Uterus (tissue), 4 donors: ENCODE data around the gene DHDH. TPM values are rescaled to one million over a fixed set of nuclear protein-coding genes. Genes with fewer than 3 reads are reported as not detected.

Experiments
- DNase-seq, 2 donors: peaks; one replicate each; pipeline ENCODE4 v3.0.0-alpha.2; 2019 to 2020
- H3K27ac ChIP-seq, 2 donors: fragments of 200-600 bp; sonication (generic); 1 replicate in 1 of 2; 2 replicates in 1 of 2; pipeline ENCODE4 v1.5.1; 2016 to 2018
- H3K27me3 ChIP-seq, 2 donors: fragments of 200-600 bp; sonication (generic); one replicate each; pipeline ENCODE4 v1.5.1; 2018 to 2019; ENCODE audit warnings: control low read depth in 1 of 2
- H3K36me3 ChIP-seq, 2 donors: fragments of 200-600 bp; sonication (generic); one replicate each; pipeline ENCODE4 v1.5.1; 2019; ENCODE audit warnings: control low read depth in 1 of 2
- H3K4me1 ChIP-seq, 2 donors: fragments of 200-600 bp; sonication (generic); one replicate each; pipeline ENCODE4 v1.5.1; 2018 to 2019; ENCODE audit warnings: control low read depth in 1 of 2
- H3K4me3 ChIP-seq, 2 donors: fragments of 200-600 bp; sonication (generic); 1 replicate in 1 of 2; 2 replicates in 1 of 2; pipeline ENCODE4 v1.5.1; 2018 to 2019; ENCODE audit warnings: mild to moderate bottlenecking in 1 of 2
- H3K9me3 ChIP-seq, 2 donors: fragments of 200-600 bp; sonication (generic); one replicate each; pipeline ENCODE4 v1.5.1; 2019; ENCODE audit warnings: control low read depth in 1 of 2
- POLR2A ChIP-seq, 2 donors: fragments of 450-650 bp; IDR thresholded peaks; one replicate each; pipeline ENCODE4 v1.6.1; 2016; ENCODE audit warnings: antibody characterized with exemption in 2 of 2, mild to moderate bottlenecking in 1 of 2, moderate library complexity in 1 of 2
- intact Hi-C: fragments of 100-400 bp; cut with DNase I; formaldehyde crosslinking; loops from one replicate; pipeline ENCODE4 v1.15.1; 2023; ENCODE audit warnings: low total_unique reads
- total RNA-seq, 4 donors: library from RNA; depleted of rRNA in 3 of 4; stranded (reverse); fragments of >200 nt in 3 of 4; gene quantifications; one replicate each; pipeline versions ENCODE4 v1.1.0 to v1.2.4, GENCODE V29; 2014 to 2023
- TF ChIP-seq, protein P1 (sequence below), 4 experiments: fragments of 200-600 bp in 2 of 4; fragments of 450-650 bp in 2 of 4; sonication (generic) in 2 of 4; IDR thresholded peaks; one replicate each; pipeline ENCODE4 v1.5.1; 2016 to 2019; ENCODE audit warnings: antibody characterized with exemption in 4 of 4, mild to moderate bottlenecking in 2 of 4, moderate library complexity in 1 of 4
- donor health status: DM: yes; HTN: yes; CAD: no.

DHDH gene
- total RNA-seq, 4 donors from 2014 or later, result 0.41 to 0.95 TPM; not detected in 2

DNA sequence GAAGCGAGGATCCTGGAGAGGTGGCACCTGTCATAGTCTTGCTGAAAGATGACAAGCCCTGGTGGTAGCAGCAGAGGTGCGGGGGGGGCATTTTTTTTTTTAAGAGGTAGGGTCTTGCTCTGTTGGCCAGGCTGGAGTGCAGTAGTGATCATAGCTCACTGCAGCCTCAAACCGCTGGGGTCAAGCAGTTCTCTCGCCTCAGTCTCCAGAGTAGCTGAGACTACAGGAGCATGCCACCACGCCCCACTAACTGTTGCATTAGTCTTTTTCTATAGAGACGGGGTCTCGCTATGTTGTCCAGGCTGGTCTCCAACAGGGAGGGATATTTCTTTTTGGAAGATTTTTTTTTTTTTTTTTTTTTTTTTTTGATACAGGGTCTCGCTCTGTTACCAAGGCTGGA, 24.5 kb downstream of the DHDH start:
- H3K4me3 ChIP-seq, result no peak overlapping the region
- no peaks in the 10 kb centered on the region for H3K27me3 ChIP-seq
- intact Hi-C loops, result loop anchor here (10.0 kb wide), 1 partner anchor 313 kb away; the partner anchor contains the start of gene CA11
- no peaks in the 10 kb centered on the region for H3K36me3 ChIP-seq
- peaks cover 0 to 4% of the 10 kb centered on the region in 2 donors for H3K4me1 ChIP-seq
- no peak for TF ChIP-seq POLR2A (IDR thresholded peaks at IDR 0.05)
- TF ChIP-seq, protein P1, sequence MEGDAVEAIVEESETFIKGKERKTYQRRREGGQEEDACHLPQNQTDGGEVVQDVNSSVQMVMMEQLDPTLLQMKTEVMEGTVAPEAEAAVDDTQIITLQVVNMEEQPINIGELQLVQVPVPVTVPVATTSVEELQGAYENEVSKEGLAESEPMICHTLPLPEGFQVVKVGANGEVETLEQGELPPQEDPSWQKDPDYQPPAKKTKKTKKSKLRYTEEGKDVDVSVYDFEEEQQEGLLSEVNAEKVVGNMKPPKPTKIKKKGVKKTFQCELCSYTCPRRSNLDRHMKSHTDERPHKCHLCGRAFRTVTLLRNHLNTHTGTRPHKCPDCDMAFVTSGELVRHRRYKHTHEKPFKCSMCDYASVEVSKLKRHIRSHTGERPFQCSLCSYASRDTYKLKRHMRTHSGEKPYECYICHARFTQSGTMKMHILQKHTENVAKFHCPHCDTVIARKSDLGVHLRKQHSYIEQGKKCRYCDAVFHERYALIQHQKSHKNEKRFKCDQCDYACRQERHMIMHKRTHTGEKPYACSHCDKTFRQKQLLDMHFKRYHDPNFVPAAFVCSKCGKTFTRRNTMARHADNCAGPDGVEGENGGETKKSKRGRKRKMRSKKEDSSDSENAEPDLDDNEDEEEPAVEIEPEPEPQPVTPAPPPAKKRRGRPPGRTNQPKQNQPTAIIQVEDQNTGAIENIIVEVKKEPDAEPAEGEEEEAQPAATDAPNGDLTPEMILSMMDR (IDR thresholded peaks at IDR 0.05), result no peak
- no peak for DNase-seq
- H3K9me3 ChIP-seq, result no peaks in the 10 kb centered on the region
- H3K27ac ChIP-seq, result no peak overlapping the region

DNA sequence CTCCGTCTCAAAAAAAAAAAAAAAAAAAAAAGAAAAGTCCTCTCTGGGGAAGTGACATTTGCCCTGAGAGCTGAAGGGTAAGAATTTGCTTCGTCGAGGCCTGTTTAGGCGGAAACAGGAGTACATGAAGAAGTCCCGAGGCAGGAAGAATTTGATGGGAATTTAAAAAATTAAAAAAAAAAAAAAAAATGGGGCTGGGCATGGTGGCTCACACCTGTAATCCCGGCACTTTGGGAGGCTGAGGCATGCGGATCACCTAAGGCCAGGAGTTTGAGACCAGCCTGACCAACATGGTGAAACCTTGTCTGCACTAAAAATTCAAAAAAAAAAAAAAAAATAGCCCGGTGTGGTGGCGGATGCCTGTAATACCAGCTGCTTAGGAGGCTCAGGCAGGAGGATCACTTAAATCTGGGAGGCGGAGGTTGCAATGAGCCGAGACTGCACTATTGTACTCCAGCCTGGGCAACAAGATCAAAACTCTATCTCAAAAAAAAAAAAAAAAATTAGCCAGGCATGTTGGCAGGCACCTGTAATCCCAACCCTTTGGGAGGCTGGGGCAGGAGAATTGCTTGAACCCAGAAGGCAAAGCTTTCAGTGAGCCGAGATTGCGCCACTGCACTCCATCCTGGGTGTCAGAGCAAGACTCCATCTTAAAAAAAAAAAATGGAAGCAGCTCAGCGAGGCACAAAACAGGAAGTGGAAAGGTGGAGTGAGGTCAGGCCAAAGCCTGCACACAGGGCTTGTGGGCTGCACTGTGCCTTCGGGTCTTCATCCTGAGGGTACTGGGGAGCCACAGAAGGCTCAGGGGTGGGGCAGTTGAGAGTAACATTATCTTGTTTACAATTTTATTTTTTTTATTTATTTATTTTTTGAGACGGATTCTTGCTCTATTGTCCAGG, 26.1 kb downstream of the DHDH start:
- TF ChIP-seq, protein P1 (IDR thresholded peaks at IDR 0.05), result no peak
- no peak for TF ChIP-seq POLR2A (IDR thresholded peaks at IDR 0.05)
- intact Hi-C loops, result loop anchor here (10.0 kb wide), 2 partner anchors 65 to 315 kb away; partner anchors contain the start of genes CA11 and TULP2
- Histone ChIP-seq H3K36me3 (no peaks in the 10 kb centered on the region), H3K4me1 (peaks cover 0 to 16% of the 10 kb centered on the region in 2 donors), H3K4me3 (no peak overlapping the region), H3K9me3 (no peaks in the 10 kb centered on the region), H3K27ac (no peak overlapping the region), H3K27me3 (no peaks in the 10 kb centered on the region)
- DNase-seq, result no peak

DNA sequence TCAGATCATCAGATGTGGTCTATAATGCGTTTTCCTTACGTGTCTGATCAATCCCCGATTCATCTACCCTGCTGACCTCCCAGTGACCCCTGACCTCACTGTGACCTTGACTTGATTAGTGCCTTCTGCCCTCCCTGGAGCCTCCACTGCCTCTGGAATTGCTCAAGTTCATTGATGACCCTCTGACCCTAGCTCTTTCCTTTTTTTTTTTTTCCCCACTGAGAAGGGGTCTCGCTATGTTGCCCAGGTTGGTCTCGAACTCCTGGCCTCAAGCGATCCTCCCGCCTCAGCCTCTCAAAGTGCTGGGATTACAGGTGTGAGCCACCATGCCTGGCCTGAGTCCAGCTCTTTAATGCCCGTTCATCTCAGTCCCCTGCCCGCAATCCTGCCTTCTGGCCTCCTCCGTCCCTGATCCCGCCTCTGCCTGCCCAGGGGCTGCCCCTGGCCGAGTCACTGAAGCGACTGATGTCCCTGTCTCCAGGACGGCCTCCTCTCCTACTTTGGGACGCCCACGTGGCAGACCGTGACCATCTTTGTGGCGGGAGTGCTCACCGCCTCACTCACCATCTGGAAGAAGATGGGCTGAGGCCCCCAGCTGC, 27.7 kb downstream of the DHDH start:
- peak overlapping the region in 1 of 2 donors; percentile 99 for H3K27ac ChIP-seq
- intact Hi-C loops, result loop anchor here (10.0 kb wide), 1 partner anchor 66 kb away; the partner anchor contains the start of gene TULP2

DNA sequence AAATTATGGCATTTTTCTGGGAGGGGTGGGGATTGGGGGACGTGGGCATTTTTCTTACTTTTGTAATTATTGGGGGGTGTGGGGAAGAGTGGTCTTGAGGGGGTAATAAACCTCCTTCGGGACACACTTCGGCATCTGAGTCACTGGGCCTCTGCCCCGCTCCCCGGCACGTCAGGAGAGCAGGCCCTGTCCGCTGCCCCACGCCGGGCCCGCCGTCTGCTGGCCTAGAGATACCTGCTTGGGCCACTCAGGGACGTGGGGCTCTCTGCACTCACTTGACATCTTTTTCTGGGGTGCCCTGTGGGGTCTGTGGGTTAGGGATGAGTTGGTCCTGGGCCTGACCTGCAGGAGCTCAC, 28.2 kb downstream of the DHDH start:
- Histone ChIP-seq H3K4me3 (no peak overlapping the region), H3K27me3 (no peaks in the 10 kb centered on the region), H3K9me3 (no peaks in the 10 kb centered on the region), H3K27ac (peak overlapping the region; percentile 97 to 99), H3K4me1 (peaks cover 0 to 16% of the 10 kb centered on the region in 2 donors), H3K36me3 (no peaks in the 10 kb centered on the region)
- intact Hi-C loops, result loop anchor here (10.0 kb wide), 1 partner anchor 67 kb away; the partner anchor contains the start of gene TULP2
- no peak for DNase-seq
- TF ChIP-seq, protein P1 (IDR thresholded peaks at IDR 0.05), result no peak

More for the DNA sequence above, 27.7 kb downstream of the DHDH start:
- no peaks in the 10 kb centered on the region for H3K36me3 ChIP-seq
- no peak overlapping the region for H3K4me3 ChIP-seq
- TF ChIP-seq, protein P1 (IDR thresholded peaks at IDR 0.05), result no peak
- no peak for TF ChIP-seq POLR2A (IDR thresholded peaks at IDR 0.05)
- H3K9me3 ChIP-seq, result no peaks in the 10 kb centered on the region
- peaks cover 0 to 12% of the 10 kb centered on the region in 2 donors for H3K4me1 ChIP-seq
- H3K27me3 ChIP-seq, result no peaks in the 10 kb centered on the region
- peak in 1 of 2 donors; percentile 33 for DNase-seq
